ENCODE measurements around the gene S100A5. TPM values are rescaled to one million over a fixed set of nuclear protein-coding genes. Genes with fewer than 3 reads are reported as not detected.
A peak's percentile ranks its signal among the peaks of the same experiment; 100 is the strongest.

The S100A5 gene
- total and polyA plus RNA-seq, 9 of the 15 experiments (the other 6 are each of a cell fraction or from before 2014, with no cell fraction given) = 0.56 to 1.4 (median 0.64) TPM; not detected in 5

GRCh38 chr1:153509729-153510354 lies 30.9 kb downstream of the S100A5 start (continued):
- TF ChIP-seq, protein P1, sequence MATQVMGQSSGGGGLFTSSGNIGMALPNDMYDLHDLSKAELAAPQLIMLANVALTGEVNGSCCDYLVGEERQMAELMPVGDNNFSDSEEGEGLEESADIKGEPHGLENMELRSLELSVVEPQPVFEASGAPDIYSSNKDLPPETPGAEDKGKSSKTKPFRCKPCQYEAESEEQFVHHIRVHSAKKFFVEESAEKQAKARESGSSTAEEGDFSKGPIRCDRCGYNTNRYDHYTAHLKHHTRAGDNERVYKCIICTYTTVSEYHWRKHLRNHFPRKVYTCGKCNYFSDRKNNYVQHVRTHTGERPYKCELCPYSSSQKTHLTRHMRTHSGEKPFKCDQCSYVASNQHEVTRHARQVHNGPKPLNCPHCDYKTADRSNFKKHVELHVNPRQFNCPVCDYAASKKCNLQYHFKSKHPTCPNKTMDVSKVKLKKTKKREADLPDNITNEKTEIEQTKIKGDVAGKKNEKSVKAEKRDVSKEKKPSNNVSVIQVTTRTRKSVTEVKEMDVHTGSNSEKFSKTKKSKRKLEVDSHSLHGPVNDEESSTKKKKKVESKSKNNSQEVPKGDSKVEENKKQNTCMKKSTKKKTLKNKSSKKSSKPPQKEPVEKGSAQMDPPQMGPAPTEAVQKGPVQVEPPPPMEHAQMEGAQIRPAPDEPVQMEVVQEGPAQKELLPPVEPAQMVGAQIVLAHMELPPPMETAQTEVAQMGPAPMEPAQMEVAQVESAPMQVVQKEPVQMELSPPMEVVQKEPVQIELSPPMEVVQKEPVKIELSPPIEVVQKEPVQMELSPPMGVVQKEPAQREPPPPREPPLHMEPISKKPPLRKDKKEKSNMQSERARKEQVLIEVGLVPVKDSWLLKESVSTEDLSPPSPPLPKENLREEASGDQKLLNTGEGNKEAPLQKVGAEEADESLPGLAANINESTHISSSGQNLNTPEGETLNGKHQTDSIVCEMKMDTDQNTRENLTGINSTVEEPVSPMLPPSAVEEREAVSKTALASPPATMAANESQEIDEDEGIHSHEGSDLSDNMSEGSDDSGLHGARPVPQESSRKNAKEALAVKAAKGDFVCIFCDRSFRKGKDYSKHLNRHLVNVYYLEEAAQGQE (IDR thresholded peaks at IDR 0.05; ENCODE audit: borderline replicate concordance) = peak; percentile 66
- TF ChIP-seq, protein P1 (CRISPR knock-in tag; IDR thresholded peaks at IDR 0.05; ENCODE audit: low read depth) = no peak
- TF ChIP-seq MYC (IDR thresholded peaks at IDR 0.05; ENCODE audit: low read depth, low read length) (peak; percentile 65; the same call in 1 of the 2 replicates), MYC (CRISPR knock-in tag; IDR thresholded peaks at IDR 0.05; ENCODE audit: borderline replicate concordance, low read depth) (no peak), EP400 (IDR thresholded peaks at IDR 0.05) (peak; percentile 18; the same call in 1 of the 2 replicates), ZBED1 (IDR thresholded peaks at IDR 0.05) (no peak), DEAF1 (CRISPR knock-in tag; IDR thresholded peaks at IDR 0.05) (peak; percentile 71), STAG1 (CRISPR knock-in tag; IDR thresholded peaks at IDR 0.05; ENCODE audit: borderline replicate concordance) (peak; percentile 85), CTCFL (IDR thresholded peaks at IDR 0.05; ENCODE audit: borderline replicate concordance, insufficient read depth, low read depth, low read length, poor library complexity, severe bottlenecking) (peak; percentile 58), HNRNPL (IDR thresholded peaks at IDR 0.05; ENCODE audit: low read depth, low read length) (0 out of 2 replicates have a peak, but pooled peaks have one; percentile 49), FOXK1 (CRISPR knock-in tag; IDR thresholded peaks at IDR 0.05; ENCODE audit: borderline replicate concordance) (0 out of 2 replicates have a peak, but pooled peaks have one; percentile 19)
- TF ChIP-seq, protein P2, sequence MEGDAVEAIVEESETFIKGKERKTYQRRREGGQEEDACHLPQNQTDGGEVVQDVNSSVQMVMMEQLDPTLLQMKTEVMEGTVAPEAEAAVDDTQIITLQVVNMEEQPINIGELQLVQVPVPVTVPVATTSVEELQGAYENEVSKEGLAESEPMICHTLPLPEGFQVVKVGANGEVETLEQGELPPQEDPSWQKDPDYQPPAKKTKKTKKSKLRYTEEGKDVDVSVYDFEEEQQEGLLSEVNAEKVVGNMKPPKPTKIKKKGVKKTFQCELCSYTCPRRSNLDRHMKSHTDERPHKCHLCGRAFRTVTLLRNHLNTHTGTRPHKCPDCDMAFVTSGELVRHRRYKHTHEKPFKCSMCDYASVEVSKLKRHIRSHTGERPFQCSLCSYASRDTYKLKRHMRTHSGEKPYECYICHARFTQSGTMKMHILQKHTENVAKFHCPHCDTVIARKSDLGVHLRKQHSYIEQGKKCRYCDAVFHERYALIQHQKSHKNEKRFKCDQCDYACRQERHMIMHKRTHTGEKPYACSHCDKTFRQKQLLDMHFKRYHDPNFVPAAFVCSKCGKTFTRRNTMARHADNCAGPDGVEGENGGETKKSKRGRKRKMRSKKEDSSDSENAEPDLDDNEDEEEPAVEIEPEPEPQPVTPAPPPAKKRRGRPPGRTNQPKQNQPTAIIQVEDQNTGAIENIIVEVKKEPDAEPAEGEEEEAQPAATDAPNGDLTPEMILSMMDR (IDR thresholded peaks at IDR 0.05 in 2 of 3, conservative IDR thresholded peaks at IDR 0.05 in 1 of 3; ENCODE audit: insufficient read depth in 2 of 3, low read depth in 1 of 3, low read length in 3 of 3) = peak; percentile 83 to 95 (median 86)

Measured in K562 (cell line).